GM12872 (cell line): ENCODE measurements around the gene FAIM.

Experiments used
- CTCF ChIP-seq: IDR thresholded peaks from 3 replicates; pipeline ENCODE4 v1.5.1; 2011; ENCODE audit warnings: low read depth, mild to moderate bottlenecking, low read length, moderate library complexity; ENCODE audit not compliant: insufficient read depth

The FAIM gene

DNA sequence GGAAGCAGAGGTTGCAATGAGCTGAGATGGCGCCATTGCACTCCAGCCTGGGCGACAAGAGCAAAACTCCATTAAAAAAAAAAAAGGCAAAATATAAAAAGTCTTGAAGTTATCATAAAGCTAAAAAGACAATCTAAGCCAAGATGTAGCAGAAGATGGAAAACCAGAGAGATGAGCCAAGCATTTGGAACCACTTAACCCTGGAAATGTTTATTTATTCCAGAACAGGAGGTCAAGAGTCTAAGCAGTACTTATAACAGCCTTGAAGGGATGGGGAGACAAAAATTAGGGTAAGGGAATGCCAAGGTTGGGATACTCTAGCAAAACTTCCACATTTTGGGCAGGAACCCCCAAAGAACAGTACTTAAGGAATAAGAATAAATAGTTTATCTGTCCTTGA lies 30.1 kb downstream of the FAIM start:
- no peak for TF ChIP-seq CTCF

DNA sequence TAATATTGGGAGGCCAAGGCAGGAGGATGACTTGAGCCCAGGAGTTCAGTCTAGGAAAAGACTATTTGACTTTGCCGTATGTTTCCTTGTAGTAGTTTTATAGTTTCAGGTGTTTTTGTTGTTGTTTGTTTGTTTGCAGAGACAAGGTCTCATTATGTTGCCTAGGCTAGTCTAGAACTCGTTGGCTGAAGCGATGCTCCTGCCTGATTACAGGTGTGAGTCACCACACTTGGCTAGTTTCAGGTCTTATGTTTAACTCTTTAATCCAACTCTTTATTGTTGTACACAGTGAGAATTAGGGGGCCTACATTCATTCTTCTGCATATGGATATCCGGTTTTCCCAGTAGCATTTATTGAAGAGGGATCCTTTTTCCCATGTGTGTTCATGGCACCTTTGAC lies 32.0 kb downstream of the FAIM start:
- no peak for TF ChIP-seq CTCF

DNA sequence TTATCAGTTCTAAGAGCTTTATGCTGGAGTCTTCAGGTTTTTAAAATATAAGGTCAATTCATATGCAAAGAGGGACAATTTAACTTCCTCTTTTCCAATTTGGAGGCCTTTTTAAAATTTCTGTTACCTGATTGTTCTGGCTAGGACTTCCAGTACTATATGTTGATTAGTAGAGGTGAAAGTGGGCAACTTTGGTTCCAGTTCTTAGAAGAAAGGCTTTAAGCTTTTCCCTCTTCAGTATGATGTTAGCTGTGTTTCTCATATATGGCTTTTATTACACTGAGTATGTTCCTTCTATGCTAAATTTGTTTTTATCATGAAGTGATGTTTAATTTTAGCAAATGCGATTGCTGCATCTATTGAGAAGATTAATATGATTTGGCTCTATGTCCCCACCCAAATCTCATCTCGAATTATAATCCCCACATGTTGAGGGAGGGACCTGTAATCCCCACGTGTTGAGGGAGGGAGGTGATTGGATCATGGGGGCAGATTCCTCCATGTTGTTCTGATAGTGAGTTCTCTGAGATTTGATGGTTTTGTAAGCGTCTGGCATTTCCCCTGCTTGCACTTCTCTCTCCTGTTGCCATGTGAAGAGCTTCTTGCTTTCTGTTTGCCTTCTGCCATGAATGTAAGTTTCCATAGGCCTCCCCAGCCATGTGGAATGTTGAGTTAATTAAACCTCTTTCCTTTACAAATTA lies 33.8 kb downstream of the FAIM start:
- TF ChIP-seq CTCF, result no peak

- TF ChIP-seq CTCF, result no peak
Observed at GRCh38 chr3:138642927-138643253, 34.3 kb downstream of the FAIM start.

DNA sequence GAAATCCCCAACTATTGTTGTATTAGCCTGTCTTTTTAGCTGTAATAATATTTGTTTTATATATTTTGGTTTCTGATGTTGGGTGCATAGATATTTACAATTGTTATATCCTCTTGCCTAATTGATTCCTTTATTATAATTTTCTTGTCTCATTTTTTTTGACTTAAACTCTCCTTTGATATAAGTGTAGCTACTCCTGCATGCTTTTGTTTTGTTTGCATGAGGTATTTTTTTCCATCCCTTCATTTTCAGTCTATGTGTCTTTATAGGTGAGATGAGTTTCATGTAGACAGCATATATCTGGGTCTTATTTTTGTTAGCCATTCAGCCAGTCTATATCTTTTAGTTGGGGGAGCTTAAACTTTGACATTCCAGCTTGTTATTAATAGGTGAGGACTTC lies 37.4 kb downstream of the FAIM start:
- no peak for TF ChIP-seq CTCF

DNA sequence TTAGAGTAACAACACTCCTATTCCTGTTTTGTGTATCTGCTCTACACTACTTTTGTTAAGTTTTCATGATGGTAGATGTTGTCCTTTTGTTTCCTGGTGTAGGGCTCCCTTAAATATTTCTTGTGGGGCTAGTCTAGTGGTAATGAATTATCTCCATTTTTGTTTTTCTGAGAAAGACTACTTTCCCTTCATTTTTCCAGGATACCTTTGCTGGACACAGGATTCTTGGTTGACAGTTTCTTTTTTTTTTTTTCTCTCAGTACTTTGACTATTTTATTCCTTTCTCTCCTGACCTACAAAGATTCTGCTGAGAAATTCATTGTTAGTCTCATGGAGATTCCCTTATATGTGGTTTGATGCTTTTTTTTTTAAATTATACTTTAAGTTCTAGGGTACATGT lies 37.9 kb downstream of the FAIM start:
- TF ChIP-seq CTCF, result no peak

DNA sequence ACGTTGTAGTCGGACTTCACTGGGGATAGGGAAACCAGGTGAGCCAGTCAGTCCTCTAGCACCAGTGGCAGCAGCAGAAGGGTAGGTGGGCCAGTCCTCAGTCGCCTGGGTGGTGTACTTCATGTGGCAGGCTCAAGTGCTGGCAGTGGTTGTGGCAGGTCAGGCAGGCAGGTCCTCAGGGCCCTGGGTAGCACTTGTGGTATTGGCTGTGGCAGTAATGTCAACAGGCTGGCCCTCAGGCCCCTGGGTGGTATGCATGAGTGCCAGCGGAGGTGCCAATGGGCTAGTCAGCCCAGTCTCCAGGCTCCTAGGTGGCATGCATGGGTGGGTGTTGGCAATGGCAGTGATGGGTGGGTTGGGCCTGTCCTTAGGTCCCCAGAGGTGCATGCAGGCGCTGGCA lies 40.6 kb downstream of the FAIM start:
- no peak for TF ChIP-seq CTCF

GRCh38 chr3:138653567-138653966 lies 45.0 kb downstream of the FAIM start:
- no peak for TF ChIP-seq CTCF
